Measurements from ENCODE around the gene ADGRV1. TPM values are rescaled to one million over a fixed set of nuclear protein-coding genes. Genes with fewer than 3 reads are reported as not detected.

ADGRV1 gene
- total RNA-seq, 2 donors from 2014 or later = 1.4 TPM; not detected in 1

DNA sequence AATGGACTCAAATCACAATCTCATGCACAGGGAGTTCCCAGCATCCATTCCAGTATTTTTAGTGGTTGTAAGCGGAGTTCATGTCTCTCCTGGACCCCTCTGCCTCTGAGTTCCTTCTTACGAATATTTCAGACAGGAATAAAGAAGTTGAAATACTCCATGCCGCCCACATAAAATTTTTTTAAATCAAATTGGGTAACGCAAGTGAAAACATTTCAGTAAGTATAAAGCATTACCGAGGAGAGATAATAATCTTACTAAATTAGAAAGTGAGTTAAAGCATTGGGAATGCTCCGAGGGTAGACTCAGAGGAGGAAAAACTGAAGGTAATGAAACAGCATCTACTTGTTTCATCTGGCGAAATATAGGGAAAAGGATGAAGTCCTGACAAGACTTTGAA is 506.9 kb downstream of the ADGRV1 start:
- H3K9me3 ChIP-seq = no peaks in the 10 kb centered on the region
- peak overlapping the region; percentile 64 to 67 for H3K27ac ChIP-seq
- H3K27me3 ChIP-seq (replicated peaks; ENCODE audit: insufficient read depth) = no peaks in the 10 kb centered on the region
- DNase-seq (ENCODE audit: low spot score) (no peak), ATAC-seq (ENCODE audit: insufficient number of reproducible peaks, low FRiP score, low read depth) (peak; percentile 38)
- H3K4me1 ChIP-seq (ENCODE audit: control insufficient read depth in 1 of 2, low read depth in 2 of 2) = peaks cover 0 to 40% of the 10 kb centered on the region in 2 donors
- H3K4me3 ChIP-seq = peak overlapping the region; percentile 36
- no peaks in the 10 kb centered on the region for H3K36me3 ChIP-seq
- TF ChIP-seq CTCF (IDR thresholded peaks at IDR 0.05) = no peak

DNA sequence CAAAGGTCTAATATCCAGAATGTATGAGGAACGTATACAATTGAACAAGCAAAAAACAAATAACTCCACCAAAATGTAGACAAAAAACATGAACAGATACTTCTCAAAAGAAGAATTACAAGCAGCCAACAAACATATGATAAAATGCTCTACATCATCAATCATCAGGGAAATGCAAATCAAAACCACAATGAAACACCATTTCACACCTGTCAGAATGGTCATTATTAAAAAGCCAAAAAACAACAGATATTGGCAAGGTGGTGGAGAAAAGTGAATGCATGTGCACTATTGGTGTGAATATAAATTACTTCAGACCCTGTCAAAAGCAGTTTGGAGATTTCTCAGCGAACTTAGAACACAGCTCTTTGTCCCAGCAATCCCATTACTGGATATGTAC is 510.8 kb downstream of the ADGRV1 start:
- no peak overlapping the region for H3K27ac ChIP-seq
- no peak for ATAC-seq (ENCODE audit: insufficient number of reproducible peaks, low FRiP score, low read depth)
- no peak overlapping the region for H3K4me3 ChIP-seq
- no peaks in the 10 kb centered on the region for H3K36me3 ChIP-seq
- no peak for TF ChIP-seq CTCF (IDR thresholded peaks at IDR 0.05)
- peaks cover 11 to 36% of the 10 kb centered on the region in 2 donors for H3K4me1 ChIP-seq (ENCODE audit: control insufficient read depth in 1 of 2, low read depth in 2 of 2)
- DNase-seq (ENCODE audit: low spot score) = no peak
- H3K9me3 ChIP-seq = no peaks in the 10 kb centered on the region
- no peaks in the 10 kb centered on the region for H3K27me3 ChIP-seq (replicated peaks; ENCODE audit: insufficient read depth)

GRCh38 chr5:91070761-91071550 is 512.4 kb downstream of the ADGRV1 start:
- Histone ChIP-seq H3K36me3 (no peaks in the 10 kb centered on the region), H3K27me3 (replicated peaks; ENCODE audit: insufficient read depth) (no peaks in the 10 kb centered on the region), H3K27ac (no peak overlapping the region), H3K4me1 (ENCODE audit: control insufficient read depth in 1 of 2, low read depth in 2 of 2) (peaks cover 11 to 20% of the 10 kb centered on the region in 2 donors), H3K9me3 (no peaks in the 10 kb centered on the region), H3K4me3 (no peak overlapping the region)
- no peak for ATAC-seq (ENCODE audit: insufficient number of reproducible peaks, low FRiP score, low read depth)
- no peak for DNase-seq (ENCODE audit: low spot score)
- TF ChIP-seq CTCF (IDR thresholded peaks at IDR 0.05) = no peak

DNA sequence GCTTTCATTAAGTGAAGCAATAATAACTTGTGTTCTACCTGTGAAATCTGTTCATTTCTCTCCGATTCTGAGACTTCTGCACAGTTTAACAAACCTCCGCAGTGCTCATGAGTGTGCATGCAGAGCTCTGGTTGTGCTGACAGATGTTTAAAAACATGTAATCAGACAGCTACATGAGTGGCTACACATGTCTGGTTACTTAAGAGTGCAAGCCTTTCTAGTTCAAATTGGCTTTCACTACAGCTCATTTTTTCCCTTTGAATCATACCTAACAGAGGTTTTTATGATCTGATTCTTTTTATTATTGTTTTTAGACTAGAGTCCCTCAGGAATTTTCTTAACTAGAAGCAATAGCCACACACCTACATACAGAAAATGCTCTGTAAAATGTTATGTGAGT is 514.3 kb downstream of the ADGRV1 start:
- DNase-seq (ENCODE audit: low spot score) (no peak), ATAC-seq (ENCODE audit: insufficient number of reproducible peaks, low FRiP score, low read depth) (no peak)
- Histone ChIP-seq H3K27me3 (replicated peaks; ENCODE audit: insufficient read depth) (no peaks in the 10 kb centered on the region), H3K4me1 (ENCODE audit: control insufficient read depth in 1 of 2, low read depth in 2 of 2) (peaks cover 11 to 23% of the 10 kb centered on the region in 2 donors), H3K9me3 (no peaks in the 10 kb centered on the region), H3K36me3 (no peaks in the 10 kb centered on the region), H3K4me3 (peak overlapping the region; percentile 22), H3K27ac (peak overlapping the region; percentile 15 to 20)
- no peak for TF ChIP-seq CTCF (IDR thresholded peaks at IDR 0.05)

DNA sequence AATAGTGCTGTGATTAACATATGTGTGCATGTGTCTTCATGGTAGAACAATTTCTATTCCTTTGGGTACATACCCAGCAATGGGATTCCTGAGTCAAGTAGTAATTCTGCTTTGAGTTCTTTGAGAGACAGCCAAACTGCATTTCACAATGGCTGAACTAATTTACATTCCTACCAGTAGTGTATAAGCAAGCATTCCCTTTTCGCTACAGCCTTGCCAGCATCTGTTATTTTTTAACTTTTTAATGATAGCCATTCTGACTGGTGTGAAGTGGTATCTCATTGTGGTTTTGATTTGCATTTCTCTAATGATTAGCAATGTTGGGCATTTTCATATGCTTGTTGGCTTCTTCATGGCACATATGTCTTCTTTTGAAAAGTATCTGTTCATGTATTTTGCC is 516.0 kb downstream of the ADGRV1 start:
- Histone ChIP-seq H3K27me3 (replicated peaks; ENCODE audit: insufficient read depth) (no peaks in the 10 kb centered on the region), H3K27ac (no peak overlapping the region), H3K4me1 (ENCODE audit: control insufficient read depth in 1 of 2, low read depth in 2 of 2) (peaks cover 16 to 39% of the 10 kb centered on the region in 2 donors), H3K4me3 (no peak overlapping the region), H3K9me3 (no peaks in the 10 kb centered on the region), H3K36me3 (no peaks in the 10 kb centered on the region)
- peak; percentile 15 for TF ChIP-seq CTCF (IDR thresholded peaks at IDR 0.05)
- ATAC-seq (ENCODE audit: insufficient number of reproducible peaks, low FRiP score, low read depth) (no peak), DNase-seq (ENCODE audit: low spot score) (no peak)
